Activated CD8-positive, alpha-beta T cell treated with anti-CD3 and anti-CD28 coated beads, Interleukin-2, amount 10 ng/mL, durations not matched to agents 7 days and 5 days (primary cell): Measurements from ENCODE around the gene SCNN1A. TPM values are rescaled to one million over a fixed set of nuclear protein-coding genes. Genes with fewer than 3 reads are reported as not detected.

ENCODE experiments used
- ATAC-seq: fragments of 150-1000 bp; cut with Tn5 transposase; one replicate; pipeline ENCODE4 v1.10.0; 2021; ENCODE audit warnings: moderate library complexity
- CTCF ChIA-PET: fragments of 350-600 bp; sonication (Branson Sonifier 250); formaldehyde crosslinking; loops from one replicate; lab custom pipeline; 2021; ENCODE audit warnings: antibody characterized with exemption; lab: Charles Lee
- POLR2A ChIA-PET: fragments of 350-600 bp; sonication (Branson Sonifier 250); formaldehyde crosslinking; loops from one replicate; lab custom pipeline; 2021; ENCODE audit warnings: antibody characterized with exemption; lab: Charles Lee
- DNase-seq: peaks from one replicate; pipeline ENCODE4 v3.0.0-alpha.2; 2020
- H3K27ac Mint-ChIP-seq: one replicate; pipeline ENCODE4 v1.8.0; 2021; ENCODE audit warnings: mild to moderate bottlenecking, mixed read lengths
- H3K27me3 Mint-ChIP-seq: one replicate; pipeline ENCODE4 v1.8.0; 2021; ENCODE audit warnings: low read depth, mixed read lengths
- H3K36me3 Mint-ChIP-seq: one replicate; pipeline ENCODE4 v1.8.0; 2021; ENCODE audit warnings: low read depth, mixed read lengths
- H3K4me1 Mint-ChIP-seq: one replicate; pipeline ENCODE4 v1.8.0; 2021; ENCODE audit warnings: low read depth, mixed read lengths
- H3K4me3 Mint-ChIP-seq: one replicate; pipeline ENCODE4 v1.8.0; 2021; ENCODE audit warnings: mild to moderate bottlenecking, mixed read lengths
- H3K9me3 Mint-ChIP-seq: one replicate; pipeline ENCODE4 v1.8.0; 2022; ENCODE audit warnings: mixed read lengths; ENCODE audit not compliant: insufficient read depth
- total RNA-seq, 2 experiments: library from RNA; stranded (reverse); gene quantifications; one replicate each; pipeline ENCODE4 v1.2.3, GENCODE V29; 2021

SCNN1A gene
- total RNA-seq, 2 experiments from 2014 or later = 0.47 to 1.5 TPM

DNA sequence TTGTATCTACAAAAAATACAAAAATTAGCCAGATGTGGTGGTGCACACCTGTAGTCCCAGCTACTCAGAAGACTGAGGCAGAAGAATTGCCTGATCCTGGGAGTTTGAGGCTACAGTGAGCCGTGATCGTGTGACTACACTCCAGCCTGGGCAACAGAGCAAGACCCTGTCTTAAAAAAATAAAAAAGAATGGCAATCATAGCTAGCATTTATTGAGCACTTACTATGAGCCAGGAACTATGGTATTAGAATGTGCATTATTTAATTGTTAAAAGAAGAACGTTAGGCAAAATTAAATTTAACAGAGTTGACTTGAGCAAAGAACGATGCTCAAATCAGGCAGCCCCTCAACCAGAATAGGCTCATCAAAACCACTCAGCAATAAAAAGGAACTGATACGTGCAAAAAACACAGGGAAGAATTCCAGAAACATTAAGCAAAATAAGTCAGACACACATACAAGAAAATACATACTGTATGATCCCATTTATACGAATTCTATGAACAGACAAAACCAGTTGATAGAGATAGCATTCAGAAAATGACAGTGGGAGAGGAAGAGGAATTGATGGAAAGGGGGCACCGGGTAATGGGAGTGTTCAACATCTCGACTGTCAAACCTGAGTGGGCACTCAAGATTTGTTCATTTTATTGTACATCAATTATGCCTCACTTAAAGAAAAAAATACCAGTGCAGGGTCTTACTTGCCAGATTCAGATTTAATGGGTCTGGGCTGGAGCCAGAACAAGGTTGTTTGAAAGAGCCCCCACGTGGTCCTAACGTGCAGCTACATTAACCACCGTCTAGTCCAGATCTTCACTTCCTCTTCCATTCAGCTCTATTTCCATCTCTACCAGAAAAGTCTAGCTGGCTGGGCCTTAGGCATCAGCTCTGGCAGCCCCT lies 8.0 kb downstream of the SCNN1A start:
- peak; percentile 62 for ATAC-seq
- ChIA-PET CTCF (interaction anchor here (0.6 to 7.3 kb wide), 19 partner anchors 10 to 171 kb away, joined by 3 to 176 read pairs (median 5); partner anchors contain the start of genes LTBR and TNFRSF1A), POLR2A (interaction anchor here (1.2 to 2.1 kb wide), 3 partner anchors 21 to 31 kb away, joined by 3 to 10 read pairs (median 3); no protein-coding TSS in a partner anchor)
- peak; percentile 66 for DNase-seq
- H3K9me3 Mint-ChIP-seq = no peaks in the 10 kb centered on the region
- H3K4me3 Mint-ChIP-seq = no peak overlapping the region
- peak overlapping the region; percentile 71 for H3K27ac Mint-ChIP-seq
- no peaks in the 10 kb centered on the region for H3K36me3 Mint-ChIP-seq
- no peaks in the 10 kb centered on the region for H3K27me3 Mint-ChIP-seq
- peaks cover 48% of the 10 kb centered on the region for H3K4me1 Mint-ChIP-seq

DNA sequence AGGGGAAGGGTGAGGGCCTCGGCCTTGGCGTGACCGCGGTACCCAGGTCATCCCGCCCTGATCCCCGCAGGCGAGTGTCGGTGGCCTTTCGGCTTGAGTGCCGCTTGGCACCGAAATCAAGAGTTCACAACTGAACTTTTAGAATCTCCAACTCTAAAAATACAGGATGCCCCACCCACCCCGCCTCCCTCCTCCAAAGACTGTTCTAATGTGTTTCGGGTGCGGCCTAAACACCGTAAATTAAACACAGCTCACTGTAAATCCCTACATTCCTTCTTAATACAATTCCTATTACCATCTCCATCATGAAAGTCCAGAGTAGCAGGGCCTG lies 11.4 kb downstream of the SCNN1A start:
- H3K36me3 Mint-ChIP-seq = no peaks in the 10 kb centered on the region
- H3K4me1 Mint-ChIP-seq = peaks cover 44% of the 10 kb centered on the region
- ChIA-PET POLR2A (interaction anchor here (0.6 to 1.7 kb wide), 9 partner anchors 18 to 175 kb away, joined by 3 to 12 read pairs (median 4); partner anchors contain the start of gene TNFRSF1A), CTCF (interaction anchor here (0.9 to 7.3 kb wide), 4 partner anchors 18 to 86 kb away, joined by 4 to 176 read pairs (median 10); no protein-coding TSS in a partner anchor)
- H3K4me3 Mint-ChIP-seq = peak overlapping the region; percentile 77
- no peaks in the 10 kb centered on the region for H3K27me3 Mint-ChIP-seq
- peak; percentile 53 for DNase-seq
- peak overlapping the region; percentile 84 for H3K27ac Mint-ChIP-seq
- H3K9me3 Mint-ChIP-seq = no peaks in the 10 kb centered on the region
- no peak for ATAC-seq

- Mint-ChIP-seq H3K4me3 (peak overlapping the region; percentile 77), H3K4me1 (peaks cover 39% of the 10 kb centered on the region), H3K36me3 (no peaks in the 10 kb centered on the region), H3K27me3 (no peaks in the 10 kb centered on the region), H3K9me3 (no peaks in the 10 kb centered on the region), H3K27ac (peak overlapping the region; percentile 84)
- ATAC-seq (peak; percentile 89), DNase-seq (peak; percentile 70)
- ChIA-PET CTCF (interaction anchor here (0.9 to 7.3 kb wide), 5 partner anchors 17 to 103 kb away, joined by 3 to 176 read pairs (median 9); no protein-coding TSS in a partner anchor), POLR2A (interaction anchor here (0.6 to 1.7 kb wide), 12 partner anchors 11 to 326 kb away, joined by 3 to 12 read pairs (median 4); partner anchors contain the start of gene TNFRSF1A)
Observed at GRCh38 chr12:6363330-6364043, 11.9 kb downstream of the SCNN1A start.

GRCh38 chr12:6363010-6363329 lies 12.4 kb downstream of the SCNN1A start:
- Mint-ChIP-seq H3K27me3 (peaks cover 4% of the 10 kb centered on the region), H3K36me3 (no peaks in the 10 kb centered on the region), H3K9me3 (no peaks in the 10 kb centered on the region), H3K27ac (no peak overlapping the region), H3K4me1 (peaks cover 34% of the 10 kb centered on the region), H3K4me3 (no peak overlapping the region)
- ChIA-PET CTCF (interaction anchor here (0.6 to 7.3 kb wide), 6 partner anchors 14 to 103 kb away, joined by 3 to 176 read pairs (median 6); no protein-coding TSS in a partner anchor), POLR2A (interaction anchor here (0.6 to 1.7 kb wide), 11 partner anchors 12 to 327 kb away, joined by 3 to 12 read pairs (median 4); partner anchors contain the start of gene TNFRSF1A)
- ATAC-seq (no peak), DNase-seq (no peak)

DNA sequence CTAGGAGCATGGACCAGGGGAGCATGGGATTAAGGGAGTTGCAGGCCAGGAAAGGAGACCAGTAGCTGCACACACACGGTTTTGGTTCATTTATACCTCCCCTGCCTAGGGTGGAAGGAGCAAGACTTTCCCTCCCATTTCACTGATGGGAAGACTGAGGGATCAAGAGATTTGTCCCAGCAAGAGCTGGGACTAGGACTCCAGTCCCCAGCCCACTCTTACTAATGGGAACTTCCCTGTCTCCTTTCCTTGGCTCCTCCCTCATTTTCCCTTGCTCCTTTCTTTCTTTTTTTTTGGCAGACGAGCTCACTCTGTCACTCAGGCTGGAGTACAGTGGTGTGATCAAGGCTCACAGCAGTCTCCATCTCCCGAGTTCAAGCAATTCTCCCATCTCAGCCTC lies 13.0 kb downstream of the SCNN1A start:
- Mint-ChIP-seq H3K27ac (peak overlapping the region; percentile 48), H3K4me3 (no peak overlapping the region), H3K4me1 (peaks cover 28% of the 10 kb centered on the region), H3K36me3 (no peaks in the 10 kb centered on the region), H3K27me3 (peaks cover 4% of the 10 kb centered on the region), H3K9me3 (no peaks in the 10 kb centered on the region)
- ChIA-PET POLR2A (interaction anchor here (0.8 to 1.7 kb wide), 4 partner anchors 19 to 327 kb away, joined by 3 to 12 read pairs (median 4); no protein-coding TSS in a partner anchor), CTCF (interaction anchor here (0.6 to 7.3 kb wide), 4 partner anchors 15 to 104 kb away, joined by 3 to 176 read pairs (median 6); no protein-coding TSS in a partner anchor)
- DNase-seq (no peak), ATAC-seq (no peak)

- POLR2A ChIA-PET = no interaction called here
- CTCF ChIA-PET = interaction anchor here (1.6 to 7.3 kb wide), 2 partner anchors 26 kb away, joined by 9 to 176 read pairs; no protein-coding TSS in a partner anchor
- Mint-ChIP-seq H3K27me3 (peaks cover 7% of the 10 kb centered on the region), H3K36me3 (no peaks in the 10 kb centered on the region), H3K27ac (peak overlapping the region; percentile 48), H3K4me1 (peaks cover 23% of the 10 kb centered on the region), H3K4me3 (no peak overlapping the region), H3K9me3 (no peaks in the 10 kb centered on the region)
- DNase-seq (no peak), ATAC-seq (no peak)
Observed at GRCh38 chr12:6361834-6362233, 13.5 kb downstream of the SCNN1A start.

DNA sequence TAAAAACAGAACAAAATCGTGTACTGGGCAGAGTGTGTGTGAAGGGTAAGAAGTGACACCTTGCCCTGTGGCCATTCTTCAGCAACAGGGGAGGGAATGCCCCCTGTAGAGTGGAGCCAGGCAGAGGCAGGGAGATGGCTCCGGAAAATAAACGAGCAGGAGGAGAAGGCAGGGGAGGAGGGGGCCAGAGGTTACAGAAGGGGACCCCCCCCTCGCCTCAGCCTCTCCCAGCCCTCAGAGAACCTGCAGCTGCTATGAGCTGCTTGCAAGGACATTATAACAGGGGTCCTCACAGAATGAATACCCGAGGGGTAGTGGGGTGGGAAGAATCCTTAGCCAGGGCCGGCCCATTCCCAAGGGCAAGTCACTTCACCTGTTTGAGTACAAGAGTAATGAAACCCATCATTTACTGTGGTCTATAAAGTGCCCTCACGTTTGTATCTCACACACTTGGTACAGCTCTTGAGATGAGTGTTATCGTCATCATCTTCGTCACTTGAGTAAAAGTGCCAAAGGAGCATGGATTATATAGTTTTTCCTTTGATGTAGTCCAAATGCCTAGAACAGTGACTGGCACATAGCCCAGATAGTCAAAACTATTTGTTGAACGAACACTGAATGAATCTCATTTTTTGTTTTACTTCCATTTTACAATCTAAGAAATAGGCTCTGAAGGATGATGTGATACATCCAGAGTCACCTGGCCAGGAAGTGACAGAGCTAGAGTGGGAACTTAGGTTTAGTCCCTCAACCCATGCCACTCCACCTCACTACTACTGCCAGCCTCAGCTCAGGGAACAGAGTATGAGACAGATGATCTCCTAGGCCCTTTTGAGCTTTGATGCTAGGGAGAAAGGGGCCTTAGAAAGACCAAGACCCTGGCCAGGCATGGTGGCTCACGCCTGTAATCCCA lies 14.5 kb downstream of the SCNN1A start:
- no peak overlapping the region for H3K4me3 Mint-ChIP-seq
- H3K27ac Mint-ChIP-seq = no peak overlapping the region
- CTCF ChIA-PET = interaction anchor here (0.5 to 1.6 kb wide), 4 partner anchors 15 to 61 kb away, joined by 3 to 9 read pairs (median 4); no protein-coding TSS in a partner anchor
- no peak for ATAC-seq
- peaks cover 22% of the 10 kb centered on the region for H3K4me1 Mint-ChIP-seq
- DNase-seq = no peak
- no peaks in the 10 kb centered on the region for H3K9me3 Mint-ChIP-seq
- H3K36me3 Mint-ChIP-seq = no peaks in the 10 kb centered on the region
- POLR2A ChIA-PET = interaction anchor here (0.5 kb wide), 1 partner anchor 21 kb away, joined by 3 read pairs; no protein-coding TSS in a partner anchor
- H3K27me3 Mint-ChIP-seq = peaks cover 13% of the 10 kb centered on the region

DNA sequence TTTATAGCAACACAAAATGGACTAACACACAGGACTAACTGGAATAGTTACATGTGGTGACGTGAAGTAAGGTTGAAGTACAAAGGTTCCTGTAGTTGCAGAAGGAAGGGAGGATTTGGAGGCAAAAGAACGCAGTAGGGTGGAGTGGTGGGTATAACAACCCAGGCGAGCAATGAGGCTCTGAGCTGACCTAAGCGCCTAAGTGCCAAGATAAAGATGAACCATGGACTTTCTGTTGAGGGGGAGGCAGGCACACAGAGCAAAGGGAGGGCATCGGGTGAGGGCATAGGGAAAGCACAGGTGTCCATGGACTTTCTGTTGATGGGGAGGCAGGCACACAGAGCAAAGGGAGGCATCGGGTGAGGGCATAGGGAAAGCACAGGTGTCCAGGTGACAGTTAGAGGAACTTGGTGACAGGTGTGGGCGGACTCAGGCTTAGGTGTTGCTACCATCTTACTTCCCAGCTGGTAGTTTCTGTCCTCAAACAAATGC lies 15.2 kb downstream of the SCNN1A start:
- Mint-ChIP-seq H3K4me1 (peaks cover 23% of the 10 kb centered on the region), H3K4me3 (no peak overlapping the region), H3K27ac (no peak overlapping the region), H3K27me3 (peaks cover 13% of the 10 kb centered on the region), H3K9me3 (no peaks in the 10 kb centered on the region), H3K36me3 (no peaks in the 10 kb centered on the region)
- POLR2A ChIA-PET = no interaction called here
- CTCF ChIA-PET = interaction anchor here (1.0 to 1.6 kb wide), 3 partner anchors 14 to 27 kb away, joined by 4 to 9 read pairs (median 5); no protein-coding TSS in a partner anchor
- DNase-seq (no peak), ATAC-seq (no peak)

DNA sequence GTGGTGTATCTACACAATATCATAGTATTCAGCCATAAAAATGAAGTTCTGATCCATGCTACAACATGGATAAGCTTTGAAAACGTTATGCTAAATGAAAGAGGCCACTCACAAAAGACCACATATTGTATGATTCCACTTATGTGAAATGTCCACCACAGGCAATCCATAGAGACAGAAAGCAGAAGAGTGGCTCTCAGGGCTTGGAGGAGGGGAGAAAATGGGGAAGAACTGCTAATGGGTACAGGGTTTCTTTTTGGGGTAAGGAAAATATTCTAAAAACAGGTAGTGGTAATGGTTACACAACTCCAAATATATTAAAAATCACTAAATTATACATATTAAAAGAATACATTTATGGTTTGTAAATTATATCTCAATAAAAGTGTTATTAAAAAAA lies 16.5 kb downstream of the SCNN1A start:
- H3K9me3 Mint-ChIP-seq = no peaks in the 10 kb centered on the region
- ChIA-PET CTCF (interaction anchor here (0.8 to 4.0 kb wide), 4 partner anchors 8 to 36 kb away, joined by 3 to 20 read pairs (median 3); no protein-coding TSS in a partner anchor), POLR2A (no interaction called here)
- DNase-seq (no peak), ATAC-seq (no peak)
- H3K27me3 Mint-ChIP-seq = peaks cover 13% of the 10 kb centered on the region
- no peaks in the 10 kb centered on the region for H3K36me3 Mint-ChIP-seq
- H3K4me3 Mint-ChIP-seq = no peak overlapping the region
- H3K4me1 Mint-ChIP-seq = peaks cover 23% of the 10 kb centered on the region
- H3K27ac Mint-ChIP-seq = no peak overlapping the region

- no peaks in the 10 kb centered on the region for H3K36me3 Mint-ChIP-seq
- POLR2A ChIA-PET = interaction anchor here (1.0 kb wide), 1 partner anchor 10 kb away, joined by 3 read pairs; no protein-coding TSS in a partner anchor
- no peak for ATAC-seq
- H3K4me1 Mint-ChIP-seq = peaks cover 12% of the 10 kb centered on the region
- H3K27me3 Mint-ChIP-seq = peaks cover 13% of the 10 kb centered on the region
- no peak overlapping the region for H3K27ac Mint-ChIP-seq
- H3K4me3 Mint-ChIP-seq = no peak overlapping the region
- no peaks in the 10 kb centered on the region for H3K9me3 Mint-ChIP-seq
- DNase-seq = no peak
- CTCF ChIA-PET = interaction anchor here (0.7 to 4.0 kb wide), 5 partner anchors 11 to 21 kb away, joined by 3 to 20 read pairs (median 5); no protein-coding TSS in a partner anchor
Observed at GRCh38 chr12:6356374-6356820, 19.0 kb downstream of the SCNN1A start.
